GM23338 (cell line): ENCODE data around the gene UVSSA. TPM values are rescaled to one million over a fixed set of nuclear protein-coding genes. Genes with fewer than 3 reads are reported as not detected.

Source experiments
- ATAC-seq: fragments of 200-7000 bp; cut with Tn5 transposase; 3 replicates; pipeline ENCODE4 v1.9.1; 2020
- DNase-seq: peaks from one replicate; pipeline ENCODE4 v3.0.0-alpha.2; 2015; ENCODE audit warnings: low spot score
- H2AFZ ChIP-seq: fragments of 200-600 bp; sonication (generic); 2 replicates; pipeline ENCODE4 v1.8.0; 2016; ENCODE audit warnings: antibody characterized with exemption, mild to moderate bottlenecking, moderate library complexity
- H3F3A ChIP-seq: fragments of 200-600 bp; sonication (generic); replicated peaks from 2 replicates; pipeline ENCODE4 v1.8.0; 2017; ENCODE audit warnings: antibody characterized with exemption, mixed run types, low read depth
- H3K27ac ChIP-seq: fragments of 200-600 bp; sonication (generic); 2 replicates; pipeline ENCODE4 v1.6.1; 2016; ENCODE audit warnings: low read depth
- H3K27me3 ChIP-seq: fragments of 200-600 bp; sonication (generic); 2 replicates; pipeline ENCODE4 v1.8.0; 2016; ENCODE audit warnings: mild to moderate bottlenecking, mixed run types, moderate library complexity; ENCODE audit not compliant: insufficient read depth
- H3K36me3 ChIP-seq: fragments of 200-600 bp; sonication (generic); 2 replicates; pipeline ENCODE4 v1.8.0; 2016; ENCODE audit warnings: mild to moderate bottlenecking; ENCODE audit not compliant: insufficient read depth
- H3K4me1 ChIP-seq: fragments of 200-600 bp; sonication (generic); 2 replicates; pipeline ENCODE4 v1.8.0; 2016; ENCODE audit warnings: mild to moderate bottlenecking, moderate library complexity; ENCODE audit not compliant: insufficient read depth
- H3K4me2 ChIP-seq: fragments of 200-600 bp; sonication (generic); 2 replicates; pipeline ENCODE4 v1.7.1; 2017; ENCODE audit warnings: mixed run types
- H3K4me3 ChIP-seq: fragments of 200-600 bp; sonication (generic); 2 replicates; pipeline ENCODE4 v1.6.1; 2016; ENCODE audit warnings: mixed run types
- H3K79me2 ChIP-seq: fragments of 200-600 bp; sonication (generic); replicated peaks from 2 replicates; pipeline ENCODE4 v1.8.0; 2017; ENCODE audit warnings: mild to moderate bottlenecking; ENCODE audit not compliant: insufficient read depth
- H3K9me2 ChIP-seq: fragments of 200-600 bp; sonication (generic); 2 replicates; pipeline ENCODE4 v1.8.0; 2017; ENCODE audit not compliant: insufficient read depth
- H4K20me1 ChIP-seq: fragments of 200-600 bp; sonication (generic); replicated peaks from 2 replicates; pipeline ENCODE4 v1.8.0; 2017; ENCODE audit warnings: mild to moderate bottlenecking; ENCODE audit not compliant: insufficient read depth
- H3K27ac Mint-ChIP-seq: 2 replicates; pipeline ENCODE4 v1.8.0; 2020; ENCODE audit warnings: inconsistent platforms, mild to moderate bottlenecking, moderate library complexity, mixed read lengths
- H3K27me3 Mint-ChIP-seq: 3 replicates; pipeline ENCODE4 v1.8.0; 2022; ENCODE audit warnings: low read depth, mild to moderate bottlenecking, moderate library complexity, mixed read lengths, inconsistent platforms; ENCODE audit not compliant: insufficient read depth, poor library complexity
- H3K36me3 Mint-ChIP-seq: 3 replicates; pipeline ENCODE4 v1.8.0; 2021; ENCODE audit warnings: low read depth, mild to moderate bottlenecking, inconsistent platforms, moderate library complexity, mixed read lengths
- H3K4me1 Mint-ChIP-seq: 3 replicates; pipeline ENCODE4 v1.8.0; 2020; ENCODE audit warnings: mild to moderate bottlenecking, inconsistent platforms, mixed read lengths
- H3K4me3 Mint-ChIP-seq: 3 replicates; pipeline ENCODE4 v1.8.0; 2021; ENCODE audit warnings: moderate library complexity, mild to moderate bottlenecking, inconsistent platforms, mixed read lengths
- H3K9me3 Mint-ChIP-seq: 3 replicates; pipeline ENCODE4 v1.8.0; 2020; ENCODE audit warnings: moderate library complexity, mild to moderate bottlenecking, inconsistent platforms, mixed read lengths
- CREB1 ChIP-seq: fragments of 250-450 bp; sonication (Bioruptor Pico); IDR thresholded peaks from 2 replicates; pipeline ENCODE4 v1.5.0; 2020; ENCODE audit warnings: low read depth, mild to moderate bottlenecking, moderate library complexity
- CTCF ChIP-seq, 2 experiments: fragments of 200-600 bp in 1 of 2; sonication (generic) in 1 of 2; conservative IDR thresholded peaks; 2 replicates each; pipeline versions ENCODE4 v1.5.1 to v1.6.1; 2016 to 2017; ENCODE audit warnings: antibody characterized with exemption in 2 of 2, low read depth in 2 of 2, mild to moderate bottlenecking in 2 of 2, moderate library complexity in 1 of 2
- ETS1 ChIP-seq: IDR thresholded peaks from 2 replicates; pipeline ENCODE4 v1.6.1; 2016; ENCODE audit warnings: antibody characterized with exemption
- EZH2 ChIP-seq: fragments of 200-600 bp; sonication (generic); IDR thresholded peaks from one replicate; pipeline ENCODE4 v1.8.0; 2017; ENCODE audit warnings: antibody characterized with exemption, mild to moderate bottlenecking, low read depth; ENCODE audit not compliant: unreplicated experiment
- EZH2phosphoT487 ChIP-seq: fragments of 200-600 bp; sonication (generic); IDR thresholded peaks from one replicate; pipeline ENCODE4 v1.8.1; 2018; ENCODE audit warnings: antibody characterized with exemption; ENCODE audit not compliant: unreplicated experiment
- JUNB ChIP-seq: IDR thresholded peaks from one replicate; pipeline ENCODE4 v1.6.1; 2016; ENCODE audit warnings: antibody characterized with exemption; ENCODE audit not compliant: unreplicated experiment
- NANOG ChIP-seq: IDR thresholded peaks from 2 replicates; pipeline ENCODE4 v1.6.1; 2016; ENCODE audit warnings: antibody characterized with exemption, borderline replicate concordance
- POLR2AphosphoS5 ChIP-seq: IDR thresholded peaks from 2 replicates; pipeline ENCODE4 v1.6.1; 2016; ENCODE audit warnings: antibody characterized with exemption, low read depth
- STAT1 ChIP-seq: IDR thresholded peaks from one replicate; pipeline ENCODE4 v1.6.1; 2016; ENCODE audit warnings: antibody characterized with exemption; ENCODE audit not compliant: unreplicated experiment
- ZNF114 ChIP-seq: fragments of 250-450 bp; sonication (Bioruptor Pico); IDR thresholded peaks from 2 replicates; pipeline ENCODE4 v1.5.0; 2020; ENCODE audit warnings: mild to moderate bottlenecking, moderate library complexity
- polyA plus RNA-seq: library from polyadenylated mRNA; unstranded; fragments of >200 nt; fragmentation: Nextera tagmentation; extraction: Ambion mirVana; gene quantifications from 2 replicates; pipeline ENCODE4 v1.2.1, GENCODE V29; 2016
- total RNA-seq: library from RNA; depleted of rRNA; stranded (reverse); fragments of >200 nt; shearing (Covaris generic); gene quantifications from 2 replicates; pipeline ENCODE4 v1.2.3, GENCODE V29; 2014
- TF ChIP-seq, protein P1 (sequence below): IDR thresholded peaks from one replicate; pipeline ENCODE4 v1.6.1; 2018; ENCODE audit warnings: antibody characterized with exemption; ENCODE audit not compliant: unreplicated experiment

The UVSSA gene
- total and polyA plus RNA-seq, 2 experiments from 2014 or later, result 6.5 to 27.7 TPM

GRCh38 chr4:1413687-1414479 lies 66.9 kb downstream of the UVSSA start:
- no peak overlapping the region for H3K27ac ChIP-seq
- H3K27ac Mint-ChIP-seq, result no peak overlapping the region
- ATAC-seq (peak; percentile 2; the same call in 1 of the 3 replicates), DNase-seq (peak; percentile 57)
- H2AFZ ChIP-seq, result no peak overlapping the region
- H3K9me2 ChIP-seq, result no peaks in the 10 kb centered on the region
- no peaks in the 10 kb centered on the region for H3K79me2 ChIP-seq
- H4K20me1 ChIP-seq, result peaks cover 3% of the 10 kb centered on the region
- no peaks in the 10 kb centered on the region for H3K36me3 ChIP-seq
- no peaks in the 10 kb centered on the region for H3K4me1 ChIP-seq
- peak overlapping the region; percentile 60; the same call in 1 of the 2 replicates for H3K4me2 ChIP-seq
- H3K27me3 ChIP-seq, result peaks cover 52% of the 10 kb centered on the region
- no peak for TF ChIP-seq POLR2AphosphoS5
- no peak for TF ChIP-seq ZNF114
- TF ChIP-seq EZH2, result peak; percentile 30
- no peak for TF ChIP-seq ETS1
- peak overlapping the region; percentile 34; the same call in 1 of the 2 replicates for H3K4me3 ChIP-seq
- peaks cover 3% of the 10 kb centered on the region; the same call in 2 of the 3 replicates for H3K4me1 Mint-ChIP-seq
- H3K36me3 Mint-ChIP-seq, result no peaks in the 10 kb centered on the region
- peak overlapping the region; percentile 59; the same call in 2 of the 3 replicates for H3K4me3 Mint-ChIP-seq
- peaks cover 57% of the 10 kb centered on the region for H3K27me3 Mint-ChIP-seq
- H3F3A ChIP-seq, result 0 out of 2 replicates have a peak, but pooled peaks cover 3% of the 10 kb centered on the region
- H3K9me3 Mint-ChIP-seq, result no peaks in the 10 kb centered on the region; the same call in 2 of the 3 replicates

DNA sequence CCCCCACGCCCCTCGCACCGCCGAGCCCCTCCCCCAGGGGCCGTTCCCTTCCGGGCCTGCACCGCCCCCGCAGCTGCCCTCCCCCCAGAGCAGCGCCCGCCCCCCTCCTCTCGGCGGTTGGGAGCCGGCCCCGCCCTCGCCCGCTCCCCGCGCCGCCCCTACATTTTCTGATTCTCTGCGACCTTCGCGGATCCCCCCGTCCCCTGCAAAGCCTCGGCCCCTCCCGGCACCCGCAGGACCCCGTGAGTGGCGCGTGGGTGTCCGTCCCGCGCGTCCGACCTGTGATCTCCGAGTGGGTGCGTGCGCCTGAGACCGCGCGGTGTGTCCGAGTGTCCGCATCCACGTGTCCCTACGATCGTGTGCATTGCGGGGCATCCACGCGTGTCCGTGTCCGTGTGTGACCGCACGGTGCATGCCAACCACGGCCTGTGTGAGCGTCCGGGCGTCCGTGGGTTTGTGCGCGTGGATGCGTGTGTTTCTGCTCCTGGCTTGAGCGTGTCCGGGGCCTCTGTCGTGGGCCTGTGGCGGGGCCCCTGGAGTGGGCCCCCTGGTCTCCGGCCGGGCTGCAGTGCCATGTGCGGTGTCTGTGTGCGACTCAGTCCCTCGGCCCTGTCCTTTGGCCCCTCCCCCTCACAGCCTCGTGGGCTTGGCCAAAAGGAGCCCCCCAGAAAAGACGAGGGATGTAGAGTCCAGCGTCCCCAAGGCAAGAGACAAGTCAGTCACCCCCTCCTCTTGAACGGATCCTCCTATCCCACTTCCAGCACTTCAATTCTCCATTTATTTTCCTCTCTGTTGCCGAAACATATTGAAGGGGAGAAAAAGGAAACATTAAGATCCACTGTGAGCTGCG lies 68.0 kb downstream of the UVSSA start:
- no peak overlapping the region for H3K27ac Mint-ChIP-seq
- Histone ChIP-seq H3K4me2 (peak overlapping the region; percentile 62; the same call in 1 of the 2 replicates), H3K36me3 (no peaks in the 10 kb centered on the region), H2AFZ (no peak overlapping the region), H4K20me1 (peaks cover 3% of the 10 kb centered on the region; the same call in 1 of the 2 replicates), H3K27me3 (peaks cover 40% of the 10 kb centered on the region), H3K79me2 (no peaks in the 10 kb centered on the region), H3K9me2 (no peaks in the 10 kb centered on the region), H3K4me3 (peak overlapping the region; percentile 45; the same call in 1 of the 2 replicates), H3K27ac (no peak overlapping the region), H3K4me1 (no peaks in the 10 kb centered on the region), H3F3A (0 out of 2 replicates have a peak, but pooled peaks cover 3% of the 10 kb centered on the region)
- peak overlapping the region; percentile 42 for H3K4me3 Mint-ChIP-seq
- peak; percentile 65 for DNase-seq
- H3K36me3 Mint-ChIP-seq, result no peaks in the 10 kb centered on the region
- TF ChIP-seq, protein P1, sequence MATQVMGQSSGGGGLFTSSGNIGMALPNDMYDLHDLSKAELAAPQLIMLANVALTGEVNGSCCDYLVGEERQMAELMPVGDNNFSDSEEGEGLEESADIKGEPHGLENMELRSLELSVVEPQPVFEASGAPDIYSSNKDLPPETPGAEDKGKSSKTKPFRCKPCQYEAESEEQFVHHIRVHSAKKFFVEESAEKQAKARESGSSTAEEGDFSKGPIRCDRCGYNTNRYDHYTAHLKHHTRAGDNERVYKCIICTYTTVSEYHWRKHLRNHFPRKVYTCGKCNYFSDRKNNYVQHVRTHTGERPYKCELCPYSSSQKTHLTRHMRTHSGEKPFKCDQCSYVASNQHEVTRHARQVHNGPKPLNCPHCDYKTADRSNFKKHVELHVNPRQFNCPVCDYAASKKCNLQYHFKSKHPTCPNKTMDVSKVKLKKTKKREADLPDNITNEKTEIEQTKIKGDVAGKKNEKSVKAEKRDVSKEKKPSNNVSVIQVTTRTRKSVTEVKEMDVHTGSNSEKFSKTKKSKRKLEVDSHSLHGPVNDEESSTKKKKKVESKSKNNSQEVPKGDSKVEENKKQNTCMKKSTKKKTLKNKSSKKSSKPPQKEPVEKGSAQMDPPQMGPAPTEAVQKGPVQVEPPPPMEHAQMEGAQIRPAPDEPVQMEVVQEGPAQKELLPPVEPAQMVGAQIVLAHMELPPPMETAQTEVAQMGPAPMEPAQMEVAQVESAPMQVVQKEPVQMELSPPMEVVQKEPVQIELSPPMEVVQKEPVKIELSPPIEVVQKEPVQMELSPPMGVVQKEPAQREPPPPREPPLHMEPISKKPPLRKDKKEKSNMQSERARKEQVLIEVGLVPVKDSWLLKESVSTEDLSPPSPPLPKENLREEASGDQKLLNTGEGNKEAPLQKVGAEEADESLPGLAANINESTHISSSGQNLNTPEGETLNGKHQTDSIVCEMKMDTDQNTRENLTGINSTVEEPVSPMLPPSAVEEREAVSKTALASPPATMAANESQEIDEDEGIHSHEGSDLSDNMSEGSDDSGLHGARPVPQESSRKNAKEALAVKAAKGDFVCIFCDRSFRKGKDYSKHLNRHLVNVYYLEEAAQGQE, result no peak
- TF ChIP-seq CTCF (conservative IDR thresholded peaks at IDR 0.05; ENCODE audit: low read depth in 2 of 2) (no peak), CREB1 (no peak), STAT1 (no peak), NANOG (no peak), JUNB (no peak), ZNF114 (no peak), EZH2phosphoT487 (no peak), POLR2AphosphoS5 (no peak), EZH2 (no peak)
- H3K9me3 Mint-ChIP-seq, result no peaks in the 10 kb centered on the region; the same call in 2 of the 3 replicates
- peaks cover 48% of the 10 kb centered on the region for H3K27me3 Mint-ChIP-seq
- H3K4me1 Mint-ChIP-seq, result peaks cover 3% of the 10 kb centered on the region; the same call in 2 of the 3 replicates
- peak; percentile 11 for ATAC-seq
